Bronchial epithelial cell (primary cell): ENCODE measurements around the gene DTX1. TPM values are rescaled to one million over a fixed set of nuclear protein-coding genes. Genes with fewer than 3 reads are reported as not detected.

Experiments
- DNase-seq: peaks from one replicate; pipeline ENCODE4 v3.0.0-alpha.2; 2010; ENCODE audit warnings: low read depth
- FAIRE-seq: peaks from 2 replicates; lab custom pipeline; 2011; peaks lifted over from hg19 to GRCh38; lab: Jason Lieb, UNC
- H3K27me3 ChIP-seq: 2 replicates; pipeline ENCODE4 v1.5.1; 2011; ENCODE audit warnings: low read length; ENCODE audit not compliant: control insufficient read depth, insufficient read depth
- H3K36me3 ChIP-seq: 2 replicates; pipeline ENCODE4 v1.5.1; 2011; ENCODE audit warnings: low read length; ENCODE audit not compliant: control insufficient read depth, insufficient read depth
- H3K4me3 ChIP-seq: 2 replicates; pipeline ENCODE4 v1.5.1; 2011; ENCODE audit warnings: mild to moderate bottlenecking, low read depth, low read length, control low read depth
- CTCF ChIP-seq: IDR thresholded peaks from 2 replicates; pipeline ENCODE4 v1.5.1; 2011; ENCODE audit warnings: mild to moderate bottlenecking, moderate library complexity, low read length, control low read depth, inconsistent platforms; ENCODE audit not compliant: insufficient read depth, severe bottlenecking
- total RNA-seq: library from RNA; depleted of rRNA; stranded (reverse); fragments of >200 nt; gene quantifications from 2 replicates; pipeline ENCODE4 v1.2.1, GENCODE V29; 2014

The DTX1 gene
- total RNA-seq, 1 donor from 2014 or later: not detected

DNA sequence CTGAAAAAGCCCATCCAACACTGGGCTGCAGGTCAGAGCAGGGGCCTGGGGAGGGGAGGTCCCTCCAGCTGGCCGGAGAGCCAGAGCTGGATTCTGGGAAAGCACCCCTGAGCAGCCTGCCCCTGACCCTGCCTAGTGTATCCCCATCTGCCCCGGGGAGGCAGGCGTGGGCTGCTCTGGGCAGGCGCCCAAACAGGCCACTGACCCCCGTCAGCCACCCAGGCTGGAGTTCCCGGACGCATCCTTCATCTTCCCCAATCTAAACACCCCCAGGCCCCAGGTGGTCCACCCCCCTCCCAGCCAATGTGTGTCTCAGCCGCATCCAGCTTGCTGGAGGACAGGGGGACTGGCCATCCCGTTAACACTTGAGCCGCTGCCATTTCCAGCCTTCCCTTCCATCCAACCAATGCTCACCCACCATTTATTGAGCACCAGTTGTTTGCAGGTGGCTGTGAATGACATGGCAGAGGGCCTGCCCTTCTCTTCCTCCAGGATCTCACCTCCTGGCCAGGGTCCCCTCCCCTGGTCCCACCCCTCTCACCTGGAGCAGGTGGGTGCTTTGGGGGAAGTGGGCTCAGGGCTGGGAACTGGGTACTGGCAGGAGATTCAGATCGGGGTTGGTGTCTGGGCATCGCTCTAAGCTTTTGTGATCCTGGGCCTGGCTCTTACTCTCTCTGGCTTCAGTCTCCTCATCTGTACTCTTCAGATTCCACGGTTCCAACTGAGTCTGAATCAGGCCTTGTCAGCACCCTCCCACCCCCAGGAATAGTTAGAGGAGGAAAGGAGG is 743 bp upstream of the DTX1 start:
- TF ChIP-seq CTCF: no peak
- no peaks in the 10 kb centered on the region for H3K36me3 ChIP-seq
- no peak overlapping the region for H3K4me3 ChIP-seq
- FAIRE-seq: no peak
- H3K27me3 ChIP-seq: peaks cover 27% of the 10 kb centered on the region
- no peak for DNase-seq

- DNase-seq (no peak), FAIRE-seq (no peak)
- TF ChIP-seq CTCF: no peak
- no peak overlapping the region for H3K4me3 ChIP-seq
- no peaks in the 10 kb centered on the region for H3K36me3 ChIP-seq
- H3K27me3 ChIP-seq: peaks cover 27% of the 10 kb centered on the region
Measured at GRCh38 chr12:113056381-113056630, 224 bp upstream of the DTX1 start.

DNA sequence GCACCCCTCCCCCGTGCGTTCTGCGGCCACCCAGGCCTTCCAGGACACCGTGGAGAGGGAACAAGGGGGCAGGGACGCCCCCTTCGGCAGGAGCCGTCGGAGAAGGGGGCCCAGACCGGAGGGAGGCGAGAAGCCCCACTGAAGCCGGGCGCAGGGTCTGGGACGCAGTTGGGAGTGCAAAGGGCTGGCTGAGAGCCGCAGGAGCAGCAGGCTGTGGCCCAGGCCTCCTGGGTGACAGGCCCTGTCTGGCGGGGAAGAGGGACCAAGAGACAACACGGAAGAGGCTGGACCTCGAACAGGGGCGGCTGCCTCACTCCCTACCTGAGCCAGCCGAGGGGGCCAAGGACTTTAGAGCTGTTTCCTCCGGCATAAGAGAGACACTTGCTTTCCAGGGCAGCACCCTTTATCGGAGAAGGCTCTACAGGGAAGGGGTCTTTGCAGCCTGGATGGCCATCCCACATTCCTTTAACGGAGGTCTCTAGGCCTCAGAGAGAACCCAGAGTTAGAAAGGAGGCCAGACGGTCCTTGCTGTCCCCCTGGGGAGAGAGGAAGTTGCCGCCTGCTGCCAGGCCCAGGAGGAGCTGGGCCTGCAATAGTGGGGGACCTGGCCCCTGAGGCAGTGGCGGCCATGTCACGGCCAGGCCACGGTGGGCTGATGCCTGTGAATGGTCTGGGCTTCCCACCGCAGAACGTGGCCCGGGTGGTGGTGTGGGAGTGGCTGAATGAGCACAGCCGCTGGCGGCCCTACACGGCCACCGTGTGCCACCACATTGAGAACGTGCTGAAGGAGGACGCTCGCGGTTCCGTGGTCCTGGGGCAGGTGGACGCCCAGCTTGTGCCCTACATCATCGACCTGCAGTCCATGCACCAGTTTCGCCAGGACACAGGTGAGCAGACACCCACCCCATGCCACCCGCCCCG is 1.3 kb downstream of the DTX1 start:
- TF ChIP-seq CTCF: no peak
- no peaks in the 10 kb centered on the region for H3K36me3 ChIP-seq
- FAIRE-seq (no peak), DNase-seq (no peak)
- peaks cover 27% of the 10 kb centered on the region for H3K27me3 ChIP-seq
- H3K4me3 ChIP-seq: no peak overlapping the region

DNA sequence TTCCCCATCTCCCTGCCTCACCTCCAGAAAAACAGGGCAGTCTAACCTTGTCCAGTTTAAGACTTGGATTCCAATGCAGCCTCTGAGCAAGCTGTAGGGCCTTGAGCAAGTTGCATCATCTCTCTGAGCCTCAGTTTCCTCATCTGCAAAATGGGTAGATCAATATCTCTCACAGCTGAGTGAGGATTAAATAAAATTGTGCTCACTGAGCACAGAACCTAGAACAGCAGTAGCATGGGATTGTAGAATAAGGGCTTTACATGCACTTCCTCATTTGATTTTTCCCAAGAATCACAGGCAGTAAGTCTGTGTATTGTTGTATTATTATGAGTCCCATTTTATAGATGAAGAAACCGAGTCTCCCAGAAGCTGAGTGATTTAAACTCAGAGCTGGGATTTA is 2.0 kb downstream of the DTX1 start:
- FAIRE-seq (no peak), DNase-seq (no peak)
- H3K36me3 ChIP-seq: no peaks in the 10 kb centered on the region
- TF ChIP-seq CTCF: no peak
- H3K4me3 ChIP-seq: no peak overlapping the region
- H3K27me3 ChIP-seq: peaks cover 27% of the 10 kb centered on the region

DNA sequence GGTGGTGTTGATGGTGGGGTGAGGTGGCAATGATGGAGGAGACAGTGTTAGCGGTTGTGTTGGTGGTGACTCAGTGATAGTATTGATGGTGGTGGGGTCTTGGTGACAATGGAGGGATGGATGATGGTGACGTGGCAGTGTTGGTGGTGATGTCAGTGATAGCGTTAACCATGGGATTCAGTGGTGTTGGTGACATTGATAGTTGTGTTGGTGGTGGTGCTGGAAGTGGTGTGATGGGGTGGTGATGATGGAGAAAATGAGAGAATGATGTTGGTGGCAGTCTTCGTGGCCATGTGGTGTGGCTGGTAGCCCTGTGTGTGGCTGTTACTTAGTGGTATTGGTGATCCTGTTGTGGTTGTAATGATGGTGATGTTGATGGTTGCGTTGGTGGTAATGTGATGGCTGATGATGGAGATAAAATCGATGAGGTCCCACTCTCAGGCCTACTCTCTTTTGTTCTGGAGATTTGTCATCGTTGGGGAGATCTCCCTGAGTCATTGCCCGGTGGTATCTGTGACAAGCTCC is 2.6 kb downstream of the DTX1 start:
- DNase-seq (no peak), FAIRE-seq (no peak)
- peaks cover 23% of the 10 kb centered on the region for H3K27me3 ChIP-seq
- no peak for TF ChIP-seq CTCF
- no peaks in the 10 kb centered on the region for H3K36me3 ChIP-seq
- no peak overlapping the region for H3K4me3 ChIP-seq
